NAMALWA (cell line): ENCODE data around the gene ITPR2.
A peak's percentile ranks its signal among the peaks of the same experiment; 100 is the strongest.

Experiments
- DNase-seq: peaks from one replicate; pipeline ENCODE4 v3.0.0-alpha.2; 2015; ENCODE audit warnings: low spot score

ITPR2 gene

DNA sequence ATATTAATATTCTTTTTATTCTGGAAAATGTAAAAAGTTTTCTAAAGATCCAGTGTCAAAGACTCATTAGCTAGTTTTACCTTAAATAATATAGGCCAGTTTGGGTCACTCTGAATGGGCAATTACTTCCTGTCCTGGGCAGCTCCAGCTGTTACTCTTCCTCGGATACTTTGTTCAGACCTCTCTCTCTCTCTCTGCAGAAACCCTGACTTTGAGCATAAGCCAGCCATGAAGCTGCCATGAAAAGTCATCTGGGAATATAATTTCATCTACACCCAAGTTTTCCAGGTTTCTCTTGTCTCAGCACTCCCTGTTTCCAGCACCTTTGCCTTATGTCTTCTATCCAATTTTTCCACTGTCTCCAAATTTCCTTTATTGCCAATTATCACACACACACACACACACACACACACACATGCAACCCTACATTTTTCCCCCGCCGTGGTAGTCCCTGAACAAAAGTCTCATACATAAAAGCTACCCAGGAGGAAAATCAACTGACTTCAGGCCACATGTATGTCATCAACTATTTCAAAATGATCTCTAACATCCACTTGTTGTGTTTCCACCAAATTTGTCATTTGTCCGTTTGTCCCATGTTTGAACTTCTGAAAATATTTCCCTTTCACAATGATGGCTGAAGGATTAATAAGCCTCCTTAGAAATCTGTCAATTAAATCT lies 319.5 kb downstream of the ITPR2 start:
- no peak for DNase-seq

DNA sequence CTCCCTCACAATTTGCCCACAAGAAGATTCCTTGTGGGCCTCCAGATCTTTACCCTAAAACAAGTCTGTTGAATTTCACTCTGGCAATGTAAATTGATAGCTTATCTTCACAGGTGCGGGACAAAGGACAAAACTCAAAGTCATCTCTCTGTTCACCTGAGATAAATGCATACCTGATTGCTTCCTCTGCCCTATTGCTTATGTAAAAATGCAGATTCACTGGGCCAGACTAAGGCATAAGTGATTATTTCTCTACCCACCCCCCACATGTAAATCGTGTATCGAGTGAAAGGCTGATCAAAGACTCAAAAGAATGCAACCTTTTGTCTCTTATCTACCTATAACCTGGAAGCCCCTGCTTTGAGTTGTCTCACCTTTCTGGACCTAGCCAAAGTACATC lies 320.8 kb downstream of the ITPR2 start:
- DNase-seq, result no peak

DNA sequence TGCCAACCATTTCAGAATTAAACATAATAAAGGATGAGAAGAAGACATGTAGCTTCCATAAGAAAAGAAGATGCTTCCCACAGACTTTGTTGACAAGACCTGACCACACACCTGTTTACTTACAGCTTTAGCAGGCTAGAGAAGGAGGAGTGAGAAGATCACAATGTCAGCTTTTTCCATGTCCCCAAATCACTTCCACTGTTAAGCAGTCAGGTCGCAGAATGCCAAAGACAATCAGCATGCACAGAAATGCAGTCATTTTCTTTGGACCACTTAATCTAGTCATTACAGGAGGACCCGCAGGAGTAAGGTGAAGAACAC lies 322.7 kb downstream of the ITPR2 start:
- DNase-seq, result no peak

DNA sequence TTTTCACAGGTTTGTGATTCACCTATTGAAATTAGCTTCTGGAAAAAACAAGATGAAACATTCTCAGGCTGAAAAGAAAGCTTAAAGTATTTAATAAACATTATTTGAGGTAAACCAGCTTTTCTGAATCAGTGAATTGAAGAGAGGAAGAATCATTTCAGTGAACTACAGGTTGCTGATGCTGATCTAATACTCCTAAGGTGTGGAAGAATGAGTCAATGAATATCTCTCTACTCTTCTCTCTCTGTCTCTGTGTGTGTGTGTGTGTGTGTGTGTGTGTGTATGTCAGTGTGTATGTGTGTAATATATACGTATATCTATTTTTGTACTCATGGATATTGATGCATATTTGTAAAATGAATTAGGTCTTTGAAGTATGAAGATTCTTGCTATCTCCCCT lies 325.4 kb downstream of the ITPR2 start:
- DNase-seq, result no peak

DNA sequence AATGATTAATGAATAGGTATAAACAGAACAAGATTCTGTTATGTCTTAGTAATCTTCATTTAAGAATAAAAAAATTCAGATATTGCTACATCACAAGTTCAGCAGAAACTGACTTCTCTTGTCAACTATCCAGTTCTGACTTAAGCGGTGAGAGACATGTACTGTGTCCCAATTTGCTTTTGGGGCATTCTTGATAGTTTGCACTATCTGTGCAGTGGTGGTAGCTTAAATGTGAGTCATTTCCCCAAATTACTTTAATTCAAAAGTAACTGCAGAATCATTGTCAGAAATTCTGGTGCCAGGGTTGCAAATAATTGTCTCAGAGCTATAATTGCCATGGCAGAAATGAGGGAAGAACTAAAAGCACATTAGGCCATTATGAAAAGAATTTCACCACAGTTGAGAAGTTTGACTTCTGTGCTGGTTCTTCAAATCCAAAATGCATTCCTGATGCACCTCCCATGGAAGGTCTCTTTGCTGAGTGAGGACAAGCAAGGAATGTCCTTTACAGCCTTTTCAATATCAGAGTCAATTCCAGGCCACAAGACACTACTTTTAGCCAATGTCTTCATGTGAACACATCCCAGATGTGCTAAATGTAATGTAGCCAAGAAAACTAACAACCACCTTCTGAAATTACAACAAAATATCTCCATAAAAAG lies 332.9 kb downstream of the ITPR2 start:
- DNase-seq, result no peak

DNA sequence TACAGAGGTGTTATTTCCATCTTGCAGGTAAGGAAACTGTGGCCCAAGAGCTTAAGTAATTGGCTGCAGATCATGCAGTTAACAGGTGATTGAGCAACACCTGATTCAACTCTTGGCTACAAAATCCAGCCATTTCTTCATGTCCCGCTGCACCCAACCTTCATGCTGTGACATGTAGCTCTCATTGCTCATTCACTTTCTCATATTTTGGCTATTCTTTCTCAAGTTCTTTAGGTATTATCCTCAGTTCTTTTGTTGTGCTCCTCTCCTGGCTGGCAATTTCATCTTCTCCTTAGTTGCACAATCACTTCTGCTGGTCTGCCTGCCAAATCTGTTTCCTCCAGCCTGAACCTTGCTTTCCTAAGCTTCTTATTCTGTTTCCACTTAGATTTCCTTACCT lies 336.8 kb downstream of the ITPR2 start:
- DNase-seq, result no peak

DNA sequence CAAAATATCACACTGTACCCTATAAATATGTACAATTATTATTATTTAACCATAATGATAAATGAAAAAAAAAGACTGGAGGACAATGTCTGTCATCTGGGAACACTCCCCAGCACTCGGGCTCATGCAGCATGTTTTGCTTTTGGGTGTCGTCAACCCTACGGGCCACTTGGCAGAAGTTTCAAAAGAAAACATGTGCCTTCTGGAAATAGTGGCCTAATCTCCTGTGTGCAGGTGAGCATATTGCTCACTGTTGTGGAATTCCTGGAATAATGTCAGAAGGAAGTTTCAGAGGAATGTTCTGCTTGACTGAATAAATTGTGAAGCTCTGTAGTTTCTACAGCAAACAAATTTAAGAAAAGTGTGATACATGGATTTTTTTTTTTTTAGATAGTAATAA lies 339.3 kb downstream of the ITPR2 start:
- no peak for DNase-seq

DNA sequence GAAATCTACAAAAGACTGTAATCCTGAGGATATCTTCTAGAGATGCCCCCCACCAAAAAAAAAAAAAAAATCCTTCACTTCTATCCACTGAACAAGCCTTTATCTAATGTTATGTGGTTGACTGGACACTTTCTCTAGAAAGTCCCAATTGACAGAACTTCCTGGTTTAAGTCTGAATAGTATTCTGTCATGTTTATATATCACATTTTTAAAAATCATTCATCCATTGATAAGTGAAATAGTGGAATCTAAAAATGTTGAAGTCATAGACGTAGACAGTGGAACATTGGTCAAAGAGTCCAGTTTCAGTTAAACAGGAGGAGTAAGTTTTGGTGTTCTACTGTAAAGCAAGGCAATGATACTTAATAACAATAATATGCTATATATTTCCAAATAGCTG lies 340.6 kb downstream of the ITPR2 start:
- DNase-seq, result no peak

DNA sequence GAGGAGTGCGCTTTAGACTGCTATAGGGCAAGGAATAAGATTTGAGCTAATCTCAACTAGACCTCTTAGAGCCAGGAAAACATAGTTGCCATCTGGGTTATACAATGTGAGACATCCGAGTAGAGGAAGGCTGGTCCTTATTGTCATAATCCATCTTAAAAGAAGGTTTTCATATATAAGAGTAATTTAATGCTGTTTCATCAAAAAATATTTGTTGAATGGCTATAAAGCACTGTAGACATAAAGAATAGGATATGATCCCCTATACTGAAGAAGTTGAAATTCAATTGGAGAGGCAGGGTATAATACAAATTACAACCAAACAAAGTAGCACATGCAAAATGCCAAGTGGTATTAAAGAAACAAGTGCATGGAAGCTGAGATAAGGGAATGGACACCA lies 343.1 kb downstream of the ITPR2 start:
- DNase-seq, result no peak

DNA sequence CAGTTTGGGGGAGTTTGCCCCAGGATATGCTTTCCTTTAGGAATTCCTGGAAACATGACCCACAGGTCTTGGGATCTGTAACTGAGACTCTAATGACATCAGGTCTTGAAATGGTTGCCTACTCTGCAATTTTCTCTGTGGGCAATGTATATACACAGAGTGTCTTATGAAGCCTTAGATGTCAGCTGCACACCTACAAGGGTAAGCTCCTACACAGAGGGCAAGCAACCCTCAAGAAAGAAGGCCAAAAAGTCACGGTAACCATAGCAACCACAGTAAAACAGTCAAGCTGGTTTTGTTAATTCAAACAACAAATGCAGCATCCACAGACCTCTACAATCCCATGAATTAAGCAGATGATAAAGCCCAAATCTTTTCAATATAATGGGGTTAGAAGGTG lies 344.6 kb downstream of the ITPR2 start:
- DNase-seq, result no peak

DNA sequence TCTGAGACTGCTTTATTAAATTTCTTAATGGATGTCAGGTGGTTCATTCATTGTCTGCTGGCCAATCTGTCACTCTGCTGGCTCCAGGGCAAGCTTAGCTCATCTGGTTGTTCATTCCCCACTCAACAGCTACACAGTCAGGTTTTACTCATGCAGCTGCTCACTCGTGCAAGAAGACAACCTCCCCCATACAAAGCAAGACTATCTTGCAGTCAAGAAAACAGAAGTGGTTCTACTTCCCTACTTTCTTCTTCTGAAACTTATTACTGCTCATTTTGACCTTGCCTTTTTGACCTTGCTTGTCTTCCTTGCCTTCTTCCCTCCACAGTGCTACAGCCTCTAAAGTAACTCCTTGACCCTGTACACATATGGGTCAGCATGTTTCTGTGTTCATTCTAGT lies 359.7 kb downstream of the ITPR2 start:
- peak; percentile 79 for DNase-seq

DNA sequence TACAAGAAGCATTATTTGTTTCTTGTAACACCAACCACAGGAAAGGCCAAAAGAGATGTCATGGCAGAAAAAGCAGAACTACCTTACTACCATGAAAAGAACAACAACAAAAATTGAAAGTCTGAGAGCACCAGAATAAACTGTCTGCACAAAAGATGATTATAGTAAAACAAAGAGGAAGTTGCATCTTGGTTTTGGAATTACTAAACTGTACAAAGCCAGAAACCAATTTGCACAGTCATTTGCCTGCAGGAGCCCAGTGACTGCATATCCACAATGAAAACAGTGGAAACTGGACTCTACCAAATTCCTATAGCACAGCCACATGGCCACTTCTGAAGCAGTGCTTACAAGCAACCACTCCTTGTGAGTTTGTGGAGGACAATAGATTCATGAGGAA lies 361.4 kb downstream of the ITPR2 start:
- DNase-seq, result peak; percentile 64

DNA sequence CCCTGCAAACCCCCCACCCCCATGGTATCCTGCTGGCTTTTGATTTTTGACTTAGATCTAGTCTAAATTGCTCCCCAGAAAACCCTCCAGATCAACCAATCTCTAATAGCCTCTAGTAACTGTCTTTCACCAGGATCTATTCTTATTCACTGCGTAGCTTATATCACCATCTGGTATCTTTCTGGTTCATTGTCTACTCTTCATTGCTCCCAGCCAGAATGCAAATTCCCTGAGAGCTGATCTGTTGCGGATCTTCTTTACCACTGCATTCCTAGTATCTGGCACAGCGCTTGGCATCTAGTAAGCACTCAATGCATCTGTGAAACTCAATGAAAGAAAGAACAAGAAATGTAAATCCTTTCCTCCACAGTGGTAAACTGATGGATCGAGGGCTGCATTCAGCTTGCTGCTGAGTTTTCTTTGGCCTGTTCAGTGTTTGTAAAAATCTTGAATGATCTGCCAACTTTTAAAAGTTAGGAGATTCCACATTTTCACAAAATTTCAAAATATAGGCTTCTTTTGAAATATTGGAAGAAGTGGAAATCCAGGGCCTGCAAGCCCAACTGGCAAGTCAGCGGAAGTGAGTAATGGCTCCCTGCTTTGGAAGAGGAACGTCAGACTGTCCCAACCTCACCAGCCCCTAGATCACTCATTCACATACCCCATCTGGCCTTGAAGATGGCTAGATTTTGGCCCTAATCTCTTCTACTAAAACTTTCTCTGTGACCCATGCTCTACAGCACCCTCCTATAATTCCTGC lies 363.4 kb downstream of the ITPR2 start:
- DNase-seq, result no peak

DNA sequence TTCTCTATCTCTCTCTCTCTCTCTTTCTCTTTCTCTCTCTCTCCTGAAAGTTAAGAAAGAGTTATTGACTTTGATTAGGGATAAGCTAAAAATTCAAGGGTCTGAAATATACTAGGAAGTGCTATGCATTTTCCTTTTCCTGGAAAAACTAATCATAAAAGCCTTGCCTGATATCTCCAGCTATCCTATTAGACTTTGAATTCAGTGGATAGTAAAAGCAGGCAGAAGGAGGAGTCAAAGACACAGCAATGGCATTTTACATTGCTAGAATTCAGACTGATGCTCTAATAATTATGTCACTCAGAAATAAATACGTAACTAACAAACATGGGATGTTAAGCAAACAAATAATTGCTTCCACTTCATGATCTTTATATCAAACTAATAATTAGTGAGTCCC lies 365.6 kb downstream of the ITPR2 start:
- no peak for DNase-seq

DNA sequence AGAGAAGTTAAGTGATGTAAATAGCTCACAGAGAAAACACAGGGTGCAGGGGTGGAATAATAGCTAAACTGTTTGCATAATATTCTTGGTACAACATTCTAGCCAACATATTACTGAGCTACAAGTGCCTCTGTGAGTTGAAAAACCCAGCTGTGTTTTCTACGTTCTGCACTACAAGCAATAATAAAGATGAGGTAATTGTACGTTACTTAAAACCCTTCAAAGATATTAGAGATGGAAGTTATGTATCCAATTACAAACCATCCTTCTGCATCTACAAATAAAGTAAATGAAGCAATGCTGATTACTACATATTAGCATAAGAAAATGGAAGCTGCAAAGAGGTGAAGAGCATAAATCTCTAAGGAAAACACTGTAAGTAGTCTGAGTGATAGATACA lies 366.3 kb downstream of the ITPR2 start:
- DNase-seq, result no peak

DNA sequence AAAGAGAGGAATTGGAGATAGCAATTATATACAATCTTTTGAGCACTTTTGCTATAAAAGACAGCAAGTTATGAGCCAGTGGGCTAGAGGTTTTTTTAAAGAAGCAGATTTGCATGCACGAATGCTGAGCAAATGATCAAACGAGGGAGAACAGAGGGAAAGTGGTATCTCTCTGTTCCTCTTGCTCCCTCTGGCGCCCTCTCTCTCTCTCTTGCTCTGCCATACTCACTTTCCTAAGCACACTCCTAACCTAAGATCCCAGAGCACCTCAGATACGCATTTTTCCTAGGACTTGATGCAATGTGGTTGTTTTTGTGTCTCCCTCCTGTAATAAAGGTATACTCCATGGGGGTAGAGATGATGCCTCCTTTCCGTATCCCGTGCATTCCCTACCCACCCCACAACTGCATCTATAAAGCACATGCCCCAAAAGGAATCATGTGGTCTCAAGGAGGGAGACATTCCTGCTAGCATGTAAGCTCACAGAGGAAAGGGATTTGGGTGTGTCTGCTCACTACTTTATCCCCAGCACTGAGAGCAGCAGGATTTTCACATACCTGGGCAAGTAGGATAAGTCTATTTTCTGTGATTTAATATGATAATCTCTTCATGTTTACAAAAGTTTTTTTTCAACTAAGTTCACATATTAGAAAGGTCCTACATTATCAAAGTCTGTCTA lies 367.4 kb downstream of the ITPR2 start:
- no peak for DNase-seq

DNA sequence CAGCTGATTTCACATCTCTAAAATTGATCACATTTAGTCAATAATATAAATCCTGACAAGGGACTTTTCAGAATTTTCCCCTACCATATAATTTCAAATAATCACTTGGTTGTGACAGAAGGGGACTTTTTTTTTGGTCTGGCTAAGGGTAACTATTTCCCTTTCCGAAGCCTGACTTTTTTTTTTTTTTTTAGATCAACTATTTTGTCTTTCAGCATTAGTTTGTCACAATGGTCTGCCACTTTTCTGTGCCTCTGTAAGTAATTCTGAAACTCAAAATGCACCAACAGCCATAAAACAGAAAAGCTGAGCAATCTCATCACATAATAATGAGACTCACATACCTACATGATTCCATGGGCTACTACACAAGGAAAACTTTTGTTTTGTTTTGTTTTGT lies 371.2 kb downstream of the ITPR2 start:
- DNase-seq, result no peak

DNA sequence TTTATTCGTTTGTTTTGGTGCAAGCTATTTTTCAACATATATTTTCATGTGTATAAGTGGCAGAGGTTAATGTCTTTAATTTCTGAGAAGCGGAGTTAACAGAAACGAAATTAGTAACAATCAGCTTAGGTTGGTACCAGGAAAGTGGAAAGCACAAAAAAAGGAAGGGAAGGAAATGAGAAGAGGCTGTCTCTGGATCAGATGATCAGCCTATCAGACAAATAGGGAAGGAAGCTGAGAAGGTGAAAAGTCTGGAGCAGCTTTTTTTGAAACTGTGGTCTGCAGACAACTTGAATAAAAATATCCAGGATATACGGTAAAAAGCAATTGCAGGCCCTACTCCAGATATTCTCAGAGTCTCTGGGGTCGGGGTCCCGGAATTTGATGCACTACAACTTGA lies 372.6 kb downstream of the ITPR2 start:
- DNase-seq, result no peak

DNA sequence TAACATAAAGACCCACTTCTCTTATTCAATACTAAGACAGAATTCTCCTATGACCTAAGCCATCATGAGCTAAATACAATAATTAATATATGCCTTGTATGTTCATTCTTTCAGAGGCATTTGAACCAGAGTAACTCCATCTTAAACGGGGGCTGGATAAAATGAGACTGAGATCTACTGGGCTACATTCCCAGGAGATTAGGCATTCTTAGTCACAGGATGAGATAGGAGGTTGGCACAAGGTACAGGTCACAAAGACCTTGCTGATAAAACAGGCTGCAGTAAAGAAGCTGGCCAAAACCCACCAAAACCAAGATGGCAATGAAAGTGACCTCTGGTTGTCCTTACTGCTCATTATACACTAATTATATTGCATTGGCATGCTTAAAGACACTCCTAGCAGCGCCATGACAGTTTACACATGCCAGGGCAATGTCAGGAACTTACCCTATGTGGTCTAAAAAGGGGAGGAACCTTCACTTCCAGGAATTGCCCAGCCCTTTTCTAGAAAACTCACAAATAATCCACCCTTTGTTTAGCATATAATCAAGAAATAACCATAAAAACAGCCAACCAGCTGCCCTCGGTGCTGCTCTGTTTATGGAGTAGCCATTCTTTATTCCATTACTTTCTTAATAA lies 376.9 kb downstream of the ITPR2 start:
- DNase-seq, result no peak

DNA sequence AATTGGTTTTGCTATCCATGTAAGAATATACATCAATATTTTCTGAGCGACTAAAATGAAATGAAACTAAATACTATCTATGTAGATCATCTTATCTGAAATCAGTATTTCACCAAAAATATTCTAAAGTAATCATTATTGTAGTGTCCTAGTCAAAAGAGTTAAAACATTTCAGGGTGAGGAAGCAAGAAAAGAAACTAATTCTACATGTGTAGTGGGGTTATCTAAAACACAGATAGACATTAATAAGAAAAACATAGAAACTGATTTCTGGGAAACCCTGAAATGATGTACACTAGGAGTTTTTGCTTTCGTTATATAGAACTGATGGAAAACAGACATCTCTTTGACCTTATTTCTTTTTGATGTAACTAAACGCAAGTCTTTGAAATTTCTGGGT lies 379.7 kb downstream of the ITPR2 start:
- no peak for DNase-seq

DNA sequence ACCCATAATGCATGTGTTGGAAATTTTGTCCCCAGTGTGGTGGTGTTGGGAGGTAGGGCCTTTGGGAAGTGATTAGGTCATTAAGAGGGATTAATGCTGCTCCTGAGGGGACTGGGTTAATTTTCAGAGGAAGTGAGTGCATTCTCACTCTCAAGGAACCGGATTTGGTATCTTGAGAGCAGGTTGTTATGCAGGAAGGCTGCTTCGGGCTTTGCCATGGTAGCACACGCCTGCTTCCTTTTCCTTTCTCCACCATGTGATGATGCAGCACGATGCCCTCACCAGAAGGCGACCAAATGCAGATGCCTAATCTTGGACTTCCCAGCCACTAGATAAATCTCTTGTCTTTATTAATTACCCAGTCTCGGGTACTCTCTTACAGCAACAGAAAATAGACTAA lies 380.5 kb downstream of the ITPR2 start:
- DNase-seq, result no peak

DNA sequence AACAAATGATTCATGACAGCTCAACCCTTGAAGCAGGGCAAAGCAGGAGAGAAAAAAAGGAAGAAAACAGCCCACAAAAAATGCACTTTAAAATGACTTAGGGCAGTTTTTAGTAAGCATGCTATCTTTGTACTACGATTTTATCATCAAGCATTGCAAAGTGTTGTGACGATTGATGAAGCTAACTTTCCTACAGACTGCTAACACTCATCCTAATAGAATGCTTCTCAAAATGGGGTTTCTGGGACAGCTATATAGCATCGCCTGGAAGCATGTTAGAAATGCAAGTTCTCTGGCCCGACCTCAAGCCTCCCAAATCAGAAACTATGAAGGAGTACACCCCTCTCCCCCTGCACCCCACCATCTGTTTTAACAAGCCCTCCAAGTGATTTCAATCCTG lies 381.2 kb downstream of the ITPR2 start:
- DNase-seq, result no peak

DNA sequence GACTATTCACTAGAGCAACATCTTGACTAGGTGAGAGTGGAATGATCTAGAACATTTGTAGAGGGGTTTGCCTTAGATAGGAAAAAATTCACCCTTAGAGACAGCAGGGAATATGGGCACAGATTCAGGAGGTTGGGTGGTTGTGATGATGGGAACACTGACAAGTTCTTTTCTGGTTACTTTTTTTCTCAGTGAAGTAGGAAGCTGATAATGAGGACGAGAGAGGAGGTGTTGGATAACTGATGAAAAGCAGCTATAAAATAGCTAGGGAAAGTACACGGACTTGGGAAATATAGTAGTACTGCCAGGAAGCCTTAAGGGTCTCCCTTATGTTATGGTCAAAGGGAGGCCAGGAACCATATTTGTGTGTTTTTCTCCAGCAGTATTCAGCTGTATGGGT lies 387.1 kb downstream of the ITPR2 start:
- no peak for DNase-seq
